ENCODE data around the gene VAPA.

Gene VAPA

GRCh38 chr18:9994701-9995235 is 81.0 kb downstream of the VAPA start:
- no peak overlapping the region for H3K4me3 ChIP-seq (ENCODE audit: low read depth, low read length)
- no peak for TF ChIP-seq CTCF (IDR thresholded peaks at IDR 0.05; ENCODE audit: low read depth, low read length, missing control alignments)
- no peak for DNase-seq (ENCODE audit: low read depth)

GRCh38 chr18:9995631-9996030 is 81.8 kb downstream of the VAPA start:
- TF ChIP-seq CTCF (IDR thresholded peaks at IDR 0.05; ENCODE audit: low read depth, low read length, missing control alignments), result no peak
- no peak overlapping the region for H3K4me3 ChIP-seq (ENCODE audit: low read depth, low read length)
- no peak for DNase-seq (ENCODE audit: low read depth)

GRCh38 chr18:9996094-9996493 is 82.3 kb downstream of the VAPA start:
- no peak for TF ChIP-seq CTCF (IDR thresholded peaks at IDR 0.05; ENCODE audit: low read depth, low read length, missing control alignments)
- no peak overlapping the region for H3K4me3 ChIP-seq (ENCODE audit: low read depth, low read length)
- DNase-seq (ENCODE audit: low read depth), result no peak

- no peak for DNase-seq (ENCODE audit: low read depth)
- TF ChIP-seq CTCF (IDR thresholded peaks at IDR 0.05; ENCODE audit: low read depth, low read length, missing control alignments), result no peak
- H3K4me3 ChIP-seq (ENCODE audit: low read depth, low read length), result no peak overlapping the region
These were observed 83.9 kb downstream of the VAPA start for GRCh38 chr18:9997711-9998110.

GRCh38 chr18:9998330-9998729 is 84.5 kb downstream of the VAPA start:
- H3K4me3 ChIP-seq (ENCODE audit: low read depth, low read length), result no peak overlapping the region
- no peak for DNase-seq (ENCODE audit: low read depth)
- TF ChIP-seq CTCF (IDR thresholded peaks at IDR 0.05; ENCODE audit: low read depth, low read length, missing control alignments), result no peak

GRCh38 chr18:10002280-10002679 is 88.5 kb downstream of the VAPA start:
- no peak for DNase-seq (ENCODE audit: low read depth)
- TF ChIP-seq CTCF (IDR thresholded peaks at IDR 0.05; ENCODE audit: low read depth, low read length, missing control alignments), result no peak
- H3K4me3 ChIP-seq (ENCODE audit: low read depth, low read length), result no peak overlapping the region

- H3K4me3 ChIP-seq (ENCODE audit: low read depth, low read length), result no peak overlapping the region
- no peak for TF ChIP-seq CTCF (IDR thresholded peaks at IDR 0.05; ENCODE audit: low read depth, low read length, missing control alignments)
- no peak for DNase-seq (ENCODE audit: low read depth)
These were observed 89.5 kb downstream of the VAPA start for GRCh38 chr18:10003281-10003680.

All from GM12864 (cell line).